GM12891 (cell line): ENCODE measurements around the gene DCAF7.

Experiments
- POLR2A ChIP-seq: IDR thresholded peaks from 2 replicates; pipeline ENCODE4 v1.6.1; 2011; ENCODE audit warnings: low read depth, low read length, control low read depth
- POLR2AphosphoS5 ChIP-seq: IDR thresholded peaks from 2 replicates; pipeline ENCODE4 v1.6.1; 2011; ENCODE audit warnings: low read depth, low read length, control low read depth
- TAF1 ChIP-seq: IDR thresholded peaks from 2 replicates; pipeline ENCODE4 v1.6.1; 2011; ENCODE audit warnings: low read depth, low read length, control low read depth

GRCh38 chr17:63600569-63601438 lies 50.5 kb downstream of the DCAF7 start, which contains the start of gene TACO1:
- peak; percentile 74; the same call in 1 of the 2 replicates for TF ChIP-seq POLR2A
- peak; percentile 85 for TF ChIP-seq TAF1
- peak; percentile 67 for TF ChIP-seq POLR2AphosphoS5
